Fibroblast of lung (primary cell): ENCODE measurements around the gene JAG2.

Experiments
- CTCF ChIP-seq, 2 donors: IDR thresholded peaks in 1 of 2; conservative IDR thresholded peaks in 1 of 2; 1 replicate in 1 of 2; 2 replicates in 1 of 2; pipeline ENCODE4 v1.5.1; 2011 to 2012; ENCODE audit warnings: low read length in 2 of 2, control low read depth in 1 of 2, inconsistent platforms in 1 of 2, low read depth in 1 of 2, mild to moderate bottlenecking in 1 of 2
- EZH2 ChIP-seq: IDR thresholded peaks from 2 replicates; pipeline ENCODE4 v1.5.1; 2012; ENCODE audit warnings: low read length, control low read depth, mild to moderate bottlenecking; ENCODE audit errors: missing control alignments

- TF ChIP-seq CTCF (conservative IDR thresholded peaks at IDR 0.05 in 1 of 2, IDR thresholded peaks at IDR 0.05 in 1 of 2; ENCODE audit: low read depth in 1 of 2, low read length in 2 of 2) (no peak), EZH2 (no peak)
These were observed 26.9 kb downstream of the JAG2 start for GRCh38 chr14:105141486-105142281.
